ENCODE measurements around the gene DCXR.
A peak's percentile ranks its signal among the peaks of the same experiment; 100 is the strongest.

Gene DCXR

GRCh38 chr17:82058230-82058854 is 20.8 kb upstream of the DCXR start:
- Histone ChIP-seq H3K27me3 (ENCODE audit: control insufficient read depth in 1 of 2, insufficient read depth in 2 of 2, low read length in 2 of 2) (no peaks in the 10 kb centered on the region), H3K9ac (ENCODE audit: low read length) (no peak overlapping the region), H3K4me3 (ENCODE audit: low read depth in 1 of 2, low read length in 2 of 2) (no peak overlapping the region), H3K9me3 (ENCODE audit: low read length) (no peaks in the 10 kb centered on the region), H3K4me1 (ENCODE audit: insufficient read depth, low read length) (peaks cover 7% of the 10 kb centered on the region), H3K36me3 (ENCODE audit: insufficient read depth, low read length) (peaks cover 51% of the 10 kb centered on the region), H3K27ac (ENCODE audit: low read depth, low read length) (no peak overlapping the region)

GRCh38 chr17:82056729-82057621 is 19.5 kb upstream of the DCXR start:
- Histone ChIP-seq H3K4me3 (ENCODE audit: low read depth in 1 of 2, low read length in 2 of 2) (no peak overlapping the region), H3K4me1 (ENCODE audit: insufficient read depth, low read length) (peaks cover 17% of the 10 kb centered on the region), H3K9ac (ENCODE audit: low read length) (no peak overlapping the region), H3K36me3 (ENCODE audit: insufficient read depth, low read length) (peaks cover 39% of the 10 kb centered on the region), H3K9me3 (ENCODE audit: low read length) (no peaks in the 10 kb centered on the region), H3K27ac (ENCODE audit: low read depth, low read length) (no peak overlapping the region), H3K27me3 (ENCODE audit: control insufficient read depth in 1 of 2, insufficient read depth in 2 of 2, low read length in 2 of 2) (no peaks in the 10 kb centered on the region)

GRCh38 chr17:82055965-82056728 is 18.6 kb upstream of the DCXR start:
- Histone ChIP-seq H3K4me3 (ENCODE audit: low read depth in 1 of 2, low read length in 2 of 2) (no peak overlapping the region), H3K27me3 (ENCODE audit: control insufficient read depth in 1 of 2, insufficient read depth in 2 of 2, low read length in 2 of 2) (no peaks in the 10 kb centered on the region), H3K4me1 (ENCODE audit: insufficient read depth, low read length) (peaks cover 17% of the 10 kb centered on the region), H3K9ac (ENCODE audit: low read length) (no peak overlapping the region), H3K9me3 (ENCODE audit: low read length) (no peaks in the 10 kb centered on the region), H3K27ac (ENCODE audit: low read depth, low read length) (no peak overlapping the region), H3K36me3 (ENCODE audit: insufficient read depth, low read length) (peaks cover 35% of the 10 kb centered on the region)

GRCh38 chr17:82055023-82055964 is 17.8 kb upstream of the DCXR start:
- peaks cover 24% of the 10 kb centered on the region for H3K4me1 ChIP-seq (ENCODE audit: insufficient read depth, low read length)
- H3K4me3 ChIP-seq (ENCODE audit: low read depth in 1 of 2, low read length in 2 of 2) = no peak overlapping the region
- peaks cover 26% of the 10 kb centered on the region for H3K36me3 ChIP-seq (ENCODE audit: insufficient read depth, low read length)
- H3K27ac ChIP-seq (ENCODE audit: low read depth, low read length) = no peak overlapping the region
- no peaks in the 10 kb centered on the region for H3K9me3 ChIP-seq (ENCODE audit: low read length)
- no peak overlapping the region for H3K9ac ChIP-seq (ENCODE audit: low read length)
- H3K27me3 ChIP-seq (ENCODE audit: control insufficient read depth in 1 of 2, insufficient read depth in 2 of 2, low read length in 2 of 2) = no peaks in the 10 kb centered on the region

GRCh38 chr17:82054351-82055022 is 17.0 kb upstream of the DCXR start:
- Histone ChIP-seq H3K27me3 (ENCODE audit: control insufficient read depth in 1 of 2, insufficient read depth in 2 of 2, low read length in 2 of 2) (no peaks in the 10 kb centered on the region), H3K27ac (ENCODE audit: low read depth, low read length) (no peak overlapping the region), H3K4me3 (ENCODE audit: low read depth in 1 of 2, low read length in 2 of 2) (no peak overlapping the region), H3K4me1 (ENCODE audit: insufficient read depth, low read length) (peaks cover 26% of the 10 kb centered on the region), H3K9me3 (ENCODE audit: low read length) (no peaks in the 10 kb centered on the region), H3K9ac (ENCODE audit: low read length) (no peak overlapping the region), H3K36me3 (ENCODE audit: insufficient read depth, low read length) (peaks cover 22% of the 10 kb centered on the region)

GRCh38 chr17:82053556-82054263 is 16.2 kb upstream of the DCXR start:
- H3K4me3 ChIP-seq (ENCODE audit: low read depth in 1 of 2, low read length in 2 of 2) = no peak overlapping the region
- peaks cover 22% of the 10 kb centered on the region for H3K36me3 ChIP-seq (ENCODE audit: insufficient read depth, low read length)
- H3K27ac ChIP-seq (ENCODE audit: low read depth, low read length) = no peak overlapping the region
- no peak overlapping the region for H3K9ac ChIP-seq (ENCODE audit: low read length)
- no peaks in the 10 kb centered on the region for H3K9me3 ChIP-seq (ENCODE audit: low read length)
- H3K4me1 ChIP-seq (ENCODE audit: insufficient read depth, low read length) = peaks cover 26% of the 10 kb centered on the region
- no peaks in the 10 kb centered on the region for H3K27me3 ChIP-seq (ENCODE audit: control insufficient read depth in 1 of 2, insufficient read depth in 2 of 2, low read length in 2 of 2)

- peaks cover 28% of the 10 kb centered on the region for H3K36me3 ChIP-seq (ENCODE audit: insufficient read depth, low read length)
- H3K4me1 ChIP-seq (ENCODE audit: insufficient read depth, low read length) = peaks cover 26% of the 10 kb centered on the region
- no peak overlapping the region for H3K9ac ChIP-seq (ENCODE audit: low read length)
- peak overlapping the region; percentile 75 to 88 for H3K4me3 ChIP-seq (ENCODE audit: low read depth in 1 of 2, low read length in 2 of 2)
- no peak overlapping the region for H3K27ac ChIP-seq (ENCODE audit: low read depth, low read length)
- H3K9me3 ChIP-seq (ENCODE audit: low read length) = no peaks in the 10 kb centered on the region
- no peaks in the 10 kb centered on the region for H3K27me3 ChIP-seq (ENCODE audit: control insufficient read depth in 1 of 2, insufficient read depth in 2 of 2, low read length in 2 of 2)
These were observed 15.6 kb upstream of the DCXR start for GRCh38 chr17:82053130-82053529.

- peaks cover 26% of the 10 kb centered on the region for H3K4me1 ChIP-seq (ENCODE audit: insufficient read depth, low read length)
- no peaks in the 10 kb centered on the region for H3K27me3 ChIP-seq (ENCODE audit: control insufficient read depth in 1 of 2, insufficient read depth in 2 of 2, low read length in 2 of 2)
- peaks cover 27% of the 10 kb centered on the region for H3K36me3 ChIP-seq (ENCODE audit: insufficient read depth, low read length)
- peak overlapping the region; percentile 14 for H3K9ac ChIP-seq (ENCODE audit: low read length)
- no peak overlapping the region for H3K27ac ChIP-seq (ENCODE audit: low read depth, low read length)
- peak overlapping the region; percentile 75 to 88 for H3K4me3 ChIP-seq (ENCODE audit: low read depth in 1 of 2, low read length in 2 of 2)
- H3K9me3 ChIP-seq (ENCODE audit: low read length) = no peaks in the 10 kb centered on the region
These were observed 15.2 kb upstream of the DCXR start for GRCh38 chr17:82052638-82053059.

GRCh38 chr17:82051776-82052637 is 14.5 kb upstream of the DCXR start, which contains the start of the genes GPS1 and RFNG:
TSS of gene GPS1 (plus strand) at chr17:82051898. CDS start at chr17:82051932, 34 bp downstream.
TSS of gene RFNG (minus strand) at chr17:82051811. CDS start at chr17:82051766, 45 bp downstream.
- H3K4me3 ChIP-seq (ENCODE audit: low read depth in 1 of 2, low read length in 2 of 2) = peak within 1 kb of the TSS; percentile 75 to 88
- H3K9me3 ChIP-seq (ENCODE audit: low read length) = no peaks in the 10 kb centered on the region
- H3K4me1 ChIP-seq (ENCODE audit: insufficient read depth, low read length) = peaks cover 26% of the 10 kb centered on the region
- H3K27ac ChIP-seq (ENCODE audit: low read depth, low read length) = peak within 1 kb of the TSS; percentile 32
- H3K27me3 ChIP-seq (ENCODE audit: control insufficient read depth in 1 of 2, insufficient read depth in 2 of 2, low read length in 2 of 2) = no peaks in the 10 kb centered on the region
- H3K9ac ChIP-seq (ENCODE audit: low read length) = peak within 1 kb of the TSS; percentile 44
- peaks cover 26% of the 10 kb centered on the region for H3K36me3 ChIP-seq (ENCODE audit: insufficient read depth, low read length)
